ENCODE results near the gene C19orf38. TPM values are rescaled to one million over a fixed set of nuclear protein-coding genes. Genes with fewer than 3 reads are reported as not detected.
"Not testable (repeated sequence)": the region's sequence is repeated elsewhere in the genome, so short reads cannot be mapped to it uniquely, and the experiment has no call there.

The C19orf38 gene
- total RNA-seq, 4 donors from 2014 or later, result 0.42 to 4.5 (median 2.4) TPM

DNA sequence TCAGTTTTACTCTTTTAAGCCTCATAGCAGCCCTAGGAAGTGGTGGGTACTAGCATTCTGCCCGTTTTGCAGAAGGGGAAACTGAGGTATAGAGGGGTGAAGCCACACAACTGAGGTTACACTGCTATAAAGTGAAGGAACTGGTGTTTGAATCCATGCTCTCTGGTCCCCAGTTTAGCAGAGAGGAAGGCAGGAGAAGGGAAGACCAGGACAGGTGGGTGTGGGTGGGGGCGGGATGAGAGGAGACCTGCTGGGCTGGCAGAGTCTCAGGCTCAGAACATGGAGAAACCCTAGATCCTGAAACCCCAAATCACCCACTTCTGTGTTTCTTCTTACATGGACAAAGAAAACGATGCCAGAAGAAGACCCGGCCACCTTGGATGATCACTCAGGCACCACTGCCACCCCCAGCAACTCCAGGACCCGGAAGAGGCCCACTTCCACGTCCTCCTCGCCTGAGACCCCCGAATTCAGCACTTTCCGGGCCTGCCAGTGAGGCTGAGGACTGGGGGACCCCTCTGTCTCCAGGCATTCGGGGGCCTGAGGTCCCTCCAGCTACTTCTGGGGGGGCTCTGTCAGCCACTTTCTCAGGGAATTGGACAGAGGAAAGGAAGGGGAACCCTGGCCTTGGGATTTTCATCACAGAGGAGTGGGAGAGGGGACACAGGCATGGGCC lies 20.8 kb downstream of the C19orf38 start:
- TF ChIP-seq POLR2A (IDR thresholded peaks at IDR 0.05), result no peak
- TF ChIP-seq, protein P1, sequence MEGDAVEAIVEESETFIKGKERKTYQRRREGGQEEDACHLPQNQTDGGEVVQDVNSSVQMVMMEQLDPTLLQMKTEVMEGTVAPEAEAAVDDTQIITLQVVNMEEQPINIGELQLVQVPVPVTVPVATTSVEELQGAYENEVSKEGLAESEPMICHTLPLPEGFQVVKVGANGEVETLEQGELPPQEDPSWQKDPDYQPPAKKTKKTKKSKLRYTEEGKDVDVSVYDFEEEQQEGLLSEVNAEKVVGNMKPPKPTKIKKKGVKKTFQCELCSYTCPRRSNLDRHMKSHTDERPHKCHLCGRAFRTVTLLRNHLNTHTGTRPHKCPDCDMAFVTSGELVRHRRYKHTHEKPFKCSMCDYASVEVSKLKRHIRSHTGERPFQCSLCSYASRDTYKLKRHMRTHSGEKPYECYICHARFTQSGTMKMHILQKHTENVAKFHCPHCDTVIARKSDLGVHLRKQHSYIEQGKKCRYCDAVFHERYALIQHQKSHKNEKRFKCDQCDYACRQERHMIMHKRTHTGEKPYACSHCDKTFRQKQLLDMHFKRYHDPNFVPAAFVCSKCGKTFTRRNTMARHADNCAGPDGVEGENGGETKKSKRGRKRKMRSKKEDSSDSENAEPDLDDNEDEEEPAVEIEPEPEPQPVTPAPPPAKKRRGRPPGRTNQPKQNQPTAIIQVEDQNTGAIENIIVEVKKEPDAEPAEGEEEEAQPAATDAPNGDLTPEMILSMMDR (IDR thresholded peaks at IDR 0.05), result no peak
- TF ChIP-seq EP300 (IDR thresholded peaks at IDR 0.05), result no peak
- Histone ChIP-seq H3K9me3 (no peaks in the 10 kb centered on the region), H3K4me3 (no peak overlapping the region), H3K27me3 (no peaks in the 10 kb centered on the region), H3K4me1 (peaks cover 0 to 28% (median 5%) of the 10 kb centered on the region in 4 donors), H3K36me3 (no peaks in the 10 kb centered on the region), H3K27ac (no peak overlapping the region)
- no peak for DNase-seq (ENCODE audit: low spot score in 2 of 2)
- WGBS, 2 donors, result 88 to 95% methylated on average over 10 of the region's 10 CpGs

DNA sequence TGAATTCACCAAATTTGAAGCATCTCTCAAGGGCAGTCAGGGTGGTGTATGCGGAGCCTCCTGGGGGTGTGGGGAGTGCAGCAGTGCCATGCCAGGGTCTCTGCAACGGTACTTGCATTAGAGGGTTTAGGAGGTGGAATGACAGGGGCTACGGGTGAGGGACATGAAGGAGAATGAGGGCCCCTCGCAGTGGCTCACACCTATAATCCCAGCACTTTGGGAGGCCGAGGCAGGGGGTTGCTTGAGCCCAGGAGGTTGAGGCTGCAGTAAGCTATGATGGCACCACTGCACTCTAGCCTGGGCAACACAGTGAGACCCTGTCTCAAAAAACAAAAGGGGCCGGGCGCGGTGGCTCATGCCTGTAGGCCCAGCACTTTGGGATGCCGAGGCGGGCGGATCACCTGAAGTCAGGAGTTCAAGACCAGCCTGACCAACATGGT lies 21.7 kb downstream of the C19orf38 start:
- not testable (repeated sequence) for DNase-seq (ENCODE audit: low spot score in 2 of 2); H3K27ac ChIP-seq; H3K4me3 ChIP-seq

DNA sequence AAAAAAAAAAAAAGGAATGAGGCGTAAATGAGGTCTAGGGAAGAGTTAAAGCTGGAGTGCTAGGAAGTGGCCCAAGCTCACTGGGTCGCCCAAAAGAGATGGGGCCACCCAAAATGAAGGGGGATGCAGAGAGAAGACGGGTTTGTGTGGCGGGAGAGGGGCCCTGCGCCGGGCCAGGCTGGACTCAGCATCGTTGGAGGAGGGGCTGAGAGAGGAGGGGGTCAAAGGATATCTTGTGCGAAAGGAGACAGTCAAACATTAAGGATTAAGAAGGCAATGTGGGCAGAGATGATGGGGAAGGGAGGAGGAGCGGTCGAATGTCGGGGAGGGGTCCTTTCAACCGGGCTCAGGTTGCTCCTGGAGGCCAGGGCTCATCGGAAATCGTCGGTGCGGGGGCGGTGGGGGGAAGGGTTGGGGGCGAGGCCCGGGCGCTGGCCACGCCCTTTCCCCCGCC lies 22.3 kb downstream of the C19orf38 start:
- Histone ChIP-seq H3K4me1 (peaks cover 0 to 35% (median 5%) of the 10 kb centered on the region in 4 donors), H3K36me3 (no peaks in the 10 kb centered on the region), H3K4me3 (peak overlapping the region; percentile 36 to 58 (median 46)), H3K27me3 (no peaks in the 10 kb centered on the region), H3K9me3 (no peaks in the 10 kb centered on the region), H3K27ac (peak overlapping the region; percentile 83 to 91 (median 86))
- TF ChIP-seq, protein P1 (IDR thresholded peaks at IDR 0.05), result no peak
- no peak for TF ChIP-seq EP300 (IDR thresholded peaks at IDR 0.05)
- no peak for TF ChIP-seq POLR2A (IDR thresholded peaks at IDR 0.05)
- 1 to 2% methylated on average over 18 to 22 of the region's 22 CpGs for WGBS, 2 donors
- no peak for DNase-seq (ENCODE audit: low spot score in 2 of 2)

More for the DNA sequence above, 21.7 kb downstream of the C19orf38 start:
- peaks cover 0 to 29% (median 5%) of the 10 kb centered on the region in 4 donors for H3K4me1 ChIP-seq
- H3K36me3 ChIP-seq, H3K9me3 ChIP-seq, H3K27me3 ChIP-seq: not testable (repeated sequence)
- WGBS, 2 donors, result 91 to 94% methylated on average over 11 of the region's 11 CpGs

DNA sequence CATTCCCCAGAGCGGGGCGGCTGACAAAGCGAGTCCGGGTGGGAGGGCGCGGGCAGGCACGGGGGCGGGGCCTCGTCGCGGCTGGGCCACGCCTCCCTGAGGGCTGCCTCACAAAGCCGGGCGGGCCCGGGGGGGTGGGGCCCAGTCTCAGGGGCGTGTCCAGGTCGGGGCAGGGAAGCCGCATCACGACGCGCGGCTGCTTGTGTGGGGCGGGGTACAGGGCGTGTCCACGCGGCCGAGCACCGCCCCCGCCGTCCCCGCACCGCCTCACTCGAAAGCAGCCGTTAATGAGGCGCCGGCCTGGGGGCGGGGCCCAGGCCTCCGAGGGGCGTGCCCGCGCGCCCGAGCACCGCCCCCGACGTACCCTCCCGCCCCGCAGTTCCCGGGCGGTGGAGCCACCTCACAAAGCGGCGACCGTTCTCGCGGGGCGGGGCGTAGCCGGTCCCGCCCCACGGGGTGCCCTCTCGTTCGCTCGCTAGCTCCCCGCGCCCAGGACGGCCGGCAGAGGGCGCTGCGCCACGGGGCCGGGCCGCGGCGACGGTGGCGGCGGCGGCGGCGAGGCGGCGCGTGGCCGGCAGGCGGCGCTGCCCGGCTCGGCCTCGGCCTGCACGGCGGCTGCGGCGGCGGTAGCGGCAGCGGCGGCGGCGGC lies 22.9 kb downstream of the C19orf38 start, which contains the start of gene CARM1:
CARM1 (plus strand) TSS at position 599 of the 649 bp plus-strand sequence. CDS start 150 bp downstream, outside the sequence.
- Histone ChIP-seq H3K27me3 (no peaks in the 10 kb centered on the region), H3K4me3 (peak within 1 kb of the TSS; percentile 45 to 95 (median 66)), H3K36me3 (no peaks in the 10 kb centered on the region), H3K9me3 (no peaks in the 10 kb centered on the region), H3K27ac (peak within 1 kb of the TSS; percentile 83 to 93 (median 90)), H3K4me1 (peaks cover 0 to 41% (median 7%) of the 10 kb centered on the region in 4 donors)
- TF ChIP-seq, protein P1 (IDR thresholded peaks at IDR 0.05), result peak; percentile 64 to 98 (median 87)
- no peak for TF ChIP-seq POLR2A (IDR thresholded peaks at IDR 0.05)
- peak; percentile 10 to 47 for TF ChIP-seq EP300 (IDR thresholded peaks at IDR 0.05)
- 0 to 1% methylated on average over 24 to 40 of the region's 99 CpGs for WGBS, 2 donors
- peak; percentile 98 to 99 for DNase-seq (ENCODE audit: low spot score in 2 of 2)

DNA sequence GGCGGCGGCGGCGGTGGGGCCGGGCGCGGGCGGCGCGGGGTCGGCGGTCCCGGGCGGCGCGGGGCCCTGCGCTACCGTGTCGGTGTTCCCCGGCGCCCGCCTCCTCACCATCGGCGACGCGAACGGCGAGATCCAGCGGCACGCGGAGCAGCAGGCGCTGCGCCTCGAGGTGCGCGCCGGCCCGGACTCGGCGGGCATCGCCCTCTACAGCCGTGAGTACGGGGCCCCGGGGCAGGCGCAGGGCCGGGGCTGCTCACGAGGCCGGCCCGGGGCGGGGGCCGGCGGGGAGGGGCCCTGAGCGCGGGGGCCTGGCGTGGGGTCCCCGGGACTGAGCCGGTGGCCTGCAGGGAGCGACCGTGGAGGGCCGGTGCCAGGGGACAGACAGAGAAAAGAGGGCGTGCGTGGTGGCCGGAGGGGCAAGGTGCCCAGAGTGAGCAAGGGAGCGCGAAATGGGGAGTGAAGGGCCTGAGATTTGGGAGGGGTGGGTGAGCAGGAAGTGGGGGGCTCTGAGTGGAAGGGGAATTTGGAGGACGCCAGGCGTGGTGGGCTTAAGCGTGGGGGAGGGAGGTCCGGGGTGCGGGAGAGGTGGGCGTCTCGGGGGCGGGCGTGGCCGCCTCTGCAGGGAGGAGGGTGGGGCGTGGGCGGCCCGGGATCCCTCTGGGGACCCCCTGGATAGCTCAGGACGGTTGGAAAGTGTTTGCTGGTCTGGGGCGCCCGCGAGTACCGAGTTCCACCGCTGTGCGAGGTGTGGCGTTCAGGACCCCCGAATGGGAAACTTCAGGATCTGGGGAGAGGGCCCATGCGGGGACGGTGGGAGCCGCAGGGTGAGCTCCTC lies 23.7 kb downstream of the C19orf38 start:
- DNase-seq (ENCODE audit: low spot score in 2 of 2), result no peak
- H3K36me3 ChIP-seq, result no peaks in the 10 kb centered on the region
- peak overlapping the region; percentile 23 to 93 (median 90) for H3K27ac ChIP-seq
- H3K27me3 ChIP-seq, result no peaks in the 10 kb centered on the region
- peaks cover 0 to 49% (median 8%) of the 10 kb centered on the region in 4 donors for H3K4me1 ChIP-seq
- peak overlapping the region; percentile 45 to 95 (median 66) for H3K4me3 ChIP-seq
- 1 to 2% methylated on average over 47 to 52 of the region's 90 CpGs for WGBS, 2 donors
- TF ChIP-seq, protein P1 (IDR thresholded peaks at IDR 0.05), result peak in 2 of 5 experiments; percentile 48 to 54
- no peak for TF ChIP-seq POLR2A (IDR thresholded peaks at IDR 0.05)
- no peaks in the 10 kb centered on the region for H3K9me3 ChIP-seq

All from tibial nerve (tissue), 4 donors.